HL-60 (cell line): ENCODE data around the gene DAGLA.

ENCODE experiments used
- GABPA ChIP-seq: IDR thresholded peaks from 2 replicates; pipeline ENCODE4 v1.6.1; 2012; ENCODE audit warnings: low read depth
- POLR2AphosphoS5 ChIP-seq: IDR thresholded peaks from 2 replicates; pipeline ENCODE4 v1.6.1; 2012; ENCODE audit warnings: low read depth
- SPI1 ChIP-seq: IDR thresholded peaks from 2 replicates; pipeline ENCODE4 v1.6.1; 2012; ENCODE audit warnings: low read depth, mild to moderate bottlenecking, borderline replicate concordance
- TF ChIP-seq, protein P1 (sequence below): IDR thresholded peaks from one replicate; pipeline ENCODE4 v1.5.1; 2011; ENCODE audit warnings: low read length, control low read depth, inconsistent platforms; ENCODE audit not compliant: insufficient read depth
- TF ChIP-seq, protein P2 (sequence below): IDR thresholded peaks from 2 replicates; pipeline ENCODE4 v1.6.1; 2012; ENCODE audit warnings: low read depth; ENCODE audit not compliant: insufficient replicate concordance

DNA sequence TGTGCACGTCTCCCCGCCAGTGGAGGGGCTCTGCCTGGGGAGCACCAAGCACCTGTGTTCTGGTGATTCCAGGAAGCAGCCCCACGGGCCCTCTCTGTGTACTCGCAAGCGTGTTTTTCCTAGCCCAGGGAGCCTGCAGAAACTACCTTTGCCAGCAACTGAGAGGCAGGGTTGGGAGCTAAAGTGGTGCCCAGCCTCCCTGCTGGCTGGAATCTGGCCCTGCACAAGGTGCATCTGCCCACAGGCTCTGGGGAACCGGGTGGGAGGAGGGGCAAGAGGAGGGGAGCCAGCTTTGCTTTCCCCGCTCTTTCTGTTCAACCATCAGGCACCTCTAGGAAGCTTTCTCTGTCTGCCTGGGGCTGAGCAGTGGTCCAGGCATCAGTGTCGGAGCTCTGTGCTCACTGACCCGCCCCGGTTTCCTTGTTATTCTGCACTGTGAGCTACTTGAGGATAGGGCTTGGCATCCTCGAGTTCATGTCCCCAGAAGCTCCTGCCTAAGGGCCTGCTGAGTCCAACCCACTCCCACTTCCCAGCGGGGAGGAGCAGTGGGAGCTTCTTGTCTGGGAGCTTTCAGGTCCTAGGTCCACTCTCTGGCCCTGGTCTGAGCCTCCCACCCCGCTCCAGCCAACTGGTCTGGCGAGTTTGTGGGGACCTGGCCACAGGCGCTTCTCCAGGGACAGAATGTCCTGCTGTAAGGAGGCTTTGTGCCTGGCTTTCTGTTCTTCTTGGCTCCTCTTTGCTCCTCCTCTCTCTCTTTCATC lies 14.9 kb downstream of the DAGLA start:
- TF ChIP-seq, protein P1, sequence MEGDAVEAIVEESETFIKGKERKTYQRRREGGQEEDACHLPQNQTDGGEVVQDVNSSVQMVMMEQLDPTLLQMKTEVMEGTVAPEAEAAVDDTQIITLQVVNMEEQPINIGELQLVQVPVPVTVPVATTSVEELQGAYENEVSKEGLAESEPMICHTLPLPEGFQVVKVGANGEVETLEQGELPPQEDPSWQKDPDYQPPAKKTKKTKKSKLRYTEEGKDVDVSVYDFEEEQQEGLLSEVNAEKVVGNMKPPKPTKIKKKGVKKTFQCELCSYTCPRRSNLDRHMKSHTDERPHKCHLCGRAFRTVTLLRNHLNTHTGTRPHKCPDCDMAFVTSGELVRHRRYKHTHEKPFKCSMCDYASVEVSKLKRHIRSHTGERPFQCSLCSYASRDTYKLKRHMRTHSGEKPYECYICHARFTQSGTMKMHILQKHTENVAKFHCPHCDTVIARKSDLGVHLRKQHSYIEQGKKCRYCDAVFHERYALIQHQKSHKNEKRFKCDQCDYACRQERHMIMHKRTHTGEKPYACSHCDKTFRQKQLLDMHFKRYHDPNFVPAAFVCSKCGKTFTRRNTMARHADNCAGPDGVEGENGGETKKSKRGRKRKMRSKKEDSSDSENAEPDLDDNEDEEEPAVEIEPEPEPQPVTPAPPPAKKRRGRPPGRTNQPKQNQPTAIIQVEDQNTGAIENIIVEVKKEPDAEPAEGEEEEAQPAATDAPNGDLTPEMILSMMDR, result no peak
- TF ChIP-seq POLR2AphosphoS5, result no peak
- TF ChIP-seq, protein P2, sequence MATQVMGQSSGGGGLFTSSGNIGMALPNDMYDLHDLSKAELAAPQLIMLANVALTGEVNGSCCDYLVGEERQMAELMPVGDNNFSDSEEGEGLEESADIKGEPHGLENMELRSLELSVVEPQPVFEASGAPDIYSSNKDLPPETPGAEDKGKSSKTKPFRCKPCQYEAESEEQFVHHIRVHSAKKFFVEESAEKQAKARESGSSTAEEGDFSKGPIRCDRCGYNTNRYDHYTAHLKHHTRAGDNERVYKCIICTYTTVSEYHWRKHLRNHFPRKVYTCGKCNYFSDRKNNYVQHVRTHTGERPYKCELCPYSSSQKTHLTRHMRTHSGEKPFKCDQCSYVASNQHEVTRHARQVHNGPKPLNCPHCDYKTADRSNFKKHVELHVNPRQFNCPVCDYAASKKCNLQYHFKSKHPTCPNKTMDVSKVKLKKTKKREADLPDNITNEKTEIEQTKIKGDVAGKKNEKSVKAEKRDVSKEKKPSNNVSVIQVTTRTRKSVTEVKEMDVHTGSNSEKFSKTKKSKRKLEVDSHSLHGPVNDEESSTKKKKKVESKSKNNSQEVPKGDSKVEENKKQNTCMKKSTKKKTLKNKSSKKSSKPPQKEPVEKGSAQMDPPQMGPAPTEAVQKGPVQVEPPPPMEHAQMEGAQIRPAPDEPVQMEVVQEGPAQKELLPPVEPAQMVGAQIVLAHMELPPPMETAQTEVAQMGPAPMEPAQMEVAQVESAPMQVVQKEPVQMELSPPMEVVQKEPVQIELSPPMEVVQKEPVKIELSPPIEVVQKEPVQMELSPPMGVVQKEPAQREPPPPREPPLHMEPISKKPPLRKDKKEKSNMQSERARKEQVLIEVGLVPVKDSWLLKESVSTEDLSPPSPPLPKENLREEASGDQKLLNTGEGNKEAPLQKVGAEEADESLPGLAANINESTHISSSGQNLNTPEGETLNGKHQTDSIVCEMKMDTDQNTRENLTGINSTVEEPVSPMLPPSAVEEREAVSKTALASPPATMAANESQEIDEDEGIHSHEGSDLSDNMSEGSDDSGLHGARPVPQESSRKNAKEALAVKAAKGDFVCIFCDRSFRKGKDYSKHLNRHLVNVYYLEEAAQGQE, result no peak
- TF ChIP-seq GABPA, result no peak
- no peak for TF ChIP-seq SPI1
